Measurements from ENCODE around the gene CROCC2. TPM values are rescaled to one million over a fixed set of nuclear protein-coding genes. Genes with fewer than 3 reads are reported as not detected.
A peak's percentile ranks its signal among the peaks of the same experiment; 100 is the strongest.

The CROCC2 gene
- total RNA-seq, 4 donors from 2014 or later = 0.27 to 0.83 TPM; not detected in 2

- Histone ChIP-seq H3K9me3 (no peaks in the 10 kb centered on the region), H3K4me1 (peaks cover 0 to 10% (median 0%) of the 10 kb centered on the region in 4 donors), H3K4me3 (no peak overlapping the region), H3K27ac (no peak overlapping the region), H3K36me3 (no peaks in the 10 kb centered on the region), H3K27me3 (no peaks in the 10 kb centered on the region)
- TF ChIP-seq, protein P1, sequence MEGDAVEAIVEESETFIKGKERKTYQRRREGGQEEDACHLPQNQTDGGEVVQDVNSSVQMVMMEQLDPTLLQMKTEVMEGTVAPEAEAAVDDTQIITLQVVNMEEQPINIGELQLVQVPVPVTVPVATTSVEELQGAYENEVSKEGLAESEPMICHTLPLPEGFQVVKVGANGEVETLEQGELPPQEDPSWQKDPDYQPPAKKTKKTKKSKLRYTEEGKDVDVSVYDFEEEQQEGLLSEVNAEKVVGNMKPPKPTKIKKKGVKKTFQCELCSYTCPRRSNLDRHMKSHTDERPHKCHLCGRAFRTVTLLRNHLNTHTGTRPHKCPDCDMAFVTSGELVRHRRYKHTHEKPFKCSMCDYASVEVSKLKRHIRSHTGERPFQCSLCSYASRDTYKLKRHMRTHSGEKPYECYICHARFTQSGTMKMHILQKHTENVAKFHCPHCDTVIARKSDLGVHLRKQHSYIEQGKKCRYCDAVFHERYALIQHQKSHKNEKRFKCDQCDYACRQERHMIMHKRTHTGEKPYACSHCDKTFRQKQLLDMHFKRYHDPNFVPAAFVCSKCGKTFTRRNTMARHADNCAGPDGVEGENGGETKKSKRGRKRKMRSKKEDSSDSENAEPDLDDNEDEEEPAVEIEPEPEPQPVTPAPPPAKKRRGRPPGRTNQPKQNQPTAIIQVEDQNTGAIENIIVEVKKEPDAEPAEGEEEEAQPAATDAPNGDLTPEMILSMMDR (IDR thresholded peaks at IDR 0.05) = peak in 5 of 6 experiments; percentile 12 to 43 (median 40)
- no peak for TF ChIP-seq POLR2A (IDR thresholded peaks at IDR 0.05)
- DNase-seq = peak in 1 of 3 donors; percentile 50
Measured at GRCh38 chr2:240983361-240983995, 77.3 kb downstream of the CROCC2 start.

- peak in 1 of 3 donors; percentile 41 for DNase-seq
- Histone ChIP-seq H3K36me3 (no peaks in the 10 kb centered on the region), H3K4me1 (peaks cover 0 to 10% (median 0%) of the 10 kb centered on the region in 4 donors), H3K27me3 (no peaks in the 10 kb centered on the region), H3K4me3 (no peak overlapping the region), H3K27ac (no peak overlapping the region), H3K9me3 (no peaks in the 10 kb centered on the region)
- no peak for TF ChIP-seq POLR2A (IDR thresholded peaks at IDR 0.05)
- TF ChIP-seq, protein P1 (IDR thresholded peaks at IDR 0.05) = no peak
Measured at GRCh38 chr2:240983996-240984498, 77.9 kb downstream of the CROCC2 start.

DNA sequence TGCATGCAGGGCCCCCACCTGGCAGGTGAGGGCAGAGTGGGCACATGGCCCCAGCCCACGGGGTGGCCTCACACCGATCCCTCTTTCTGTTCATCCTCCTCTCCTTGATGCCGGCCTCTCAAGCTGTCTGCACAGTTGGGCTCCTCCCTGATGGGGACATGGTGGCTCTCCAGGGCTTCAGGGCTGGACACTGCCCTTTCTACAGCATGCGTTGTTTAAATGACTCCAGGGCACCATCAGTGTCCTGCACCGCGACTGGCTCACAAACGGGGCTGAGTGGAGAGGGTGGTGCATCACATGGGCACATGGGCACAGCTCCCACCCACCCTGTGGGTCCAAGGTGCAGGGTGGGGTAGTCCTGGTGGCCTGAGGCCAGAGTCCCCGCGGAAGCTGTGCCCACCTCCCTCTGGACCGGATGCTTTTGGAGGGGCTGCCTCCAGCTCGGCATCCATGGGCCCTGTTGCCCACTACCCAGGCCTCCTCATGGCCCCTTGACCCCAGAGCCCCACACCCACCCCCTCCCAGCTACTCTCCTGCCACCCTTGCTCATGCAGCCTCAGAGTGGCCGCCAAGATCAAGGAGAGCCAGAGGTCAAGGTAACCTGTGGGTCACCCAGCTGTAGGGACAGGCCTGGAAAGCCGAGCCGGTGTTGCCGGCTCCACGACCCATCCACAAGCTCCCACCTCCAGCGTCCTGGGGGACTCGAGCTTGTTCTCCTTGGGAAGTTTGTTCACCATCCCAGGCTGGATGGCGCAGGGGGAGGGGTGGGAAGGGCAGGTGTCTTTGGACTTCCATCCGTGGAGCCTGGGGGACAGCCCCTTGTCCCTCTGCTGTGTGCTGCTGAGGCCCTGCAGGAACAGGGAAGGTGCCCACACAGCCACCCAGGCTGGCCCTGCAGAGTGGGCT lies 80.0 kb downstream of the CROCC2 start:
- H3K27ac ChIP-seq = no peak overlapping the region
- peak in 1 of 3 donors; percentile 38 for DNase-seq
- H3K36me3 ChIP-seq = no peaks in the 10 kb centered on the region
- H3K27me3 ChIP-seq = no peaks in the 10 kb centered on the region
- no peaks in the 10 kb centered on the region for H3K9me3 ChIP-seq
- no peak overlapping the region for H3K4me3 ChIP-seq
- H3K4me1 ChIP-seq = peaks cover 0 to 13% (median 0%) of the 10 kb centered on the region in 4 donors
- TF ChIP-seq POLR2A (IDR thresholded peaks at IDR 0.05) = no peak
- TF ChIP-seq, protein P1 (IDR thresholded peaks at IDR 0.05) = no peak

DNA sequence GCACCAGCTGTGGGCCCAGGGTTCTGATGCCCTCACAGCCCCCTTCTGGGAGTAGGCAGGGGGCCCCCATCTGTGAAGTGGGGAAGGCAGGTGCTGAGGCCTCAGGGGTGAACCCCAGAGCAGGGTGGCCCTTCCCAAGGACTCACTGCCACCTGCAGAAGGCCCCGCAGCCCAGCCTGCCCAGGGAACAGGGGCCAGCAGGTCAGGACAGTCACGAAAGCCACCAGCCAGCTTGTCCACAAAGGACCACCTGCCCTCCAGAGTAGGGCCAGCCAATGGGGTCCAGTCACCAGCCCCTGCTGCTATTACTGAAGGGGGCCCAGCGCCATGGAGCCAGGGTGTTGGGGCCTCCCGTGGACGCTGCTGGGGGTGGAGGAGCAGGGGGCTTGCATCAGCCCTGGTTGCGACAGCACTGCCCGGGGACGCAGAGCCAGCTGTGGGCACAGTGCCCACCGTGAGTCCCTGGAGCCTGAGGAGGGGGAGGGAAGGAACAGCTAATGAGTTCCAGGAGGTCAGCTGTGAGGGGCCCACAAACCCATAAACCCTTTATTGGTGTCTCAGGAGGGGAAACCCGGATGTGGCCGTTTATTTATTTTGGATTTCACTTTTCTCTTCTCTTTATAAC lies 80.8 kb downstream of the CROCC2 start:
- Histone ChIP-seq H3K36me3 (no peaks in the 10 kb centered on the region), H3K27ac (peak overlapping the region in 1 of 4 donors; percentile 32), H3K9me3 (no peaks in the 10 kb centered on the region), H3K27me3 (no peaks in the 10 kb centered on the region), H3K4me1 (peaks cover 0 to 18% (median 0%) of the 10 kb centered on the region in 4 donors), H3K4me3 (no peak overlapping the region)
- DNase-seq = peak in 1 of 3 donors; percentile 51
- TF ChIP-seq POLR2A (IDR thresholded peaks at IDR 0.05) = no peak
- TF ChIP-seq, protein P1 (IDR thresholded peaks at IDR 0.05) = no peak

- H3K27me3 ChIP-seq = no peaks in the 10 kb centered on the region
- H3K4me3 ChIP-seq = no peak overlapping the region
- H3K36me3 ChIP-seq = no peaks in the 10 kb centered on the region
- H3K4me1 ChIP-seq = peaks cover 0 to 24% (median 0%) of the 10 kb centered on the region in 4 donors
- DNase-seq = peak in 1 of 3 donors; percentile 34
- no peaks in the 10 kb centered on the region for H3K9me3 ChIP-seq
- TF ChIP-seq POLR2A (IDR thresholded peaks at IDR 0.05) = no peak
- TF ChIP-seq, protein P1 (IDR thresholded peaks at IDR 0.05) = no peak
- H3K27ac ChIP-seq = no peak overlapping the region
Measured at GRCh38 chr2:240987588-240987987, 81.5 kb downstream of the CROCC2 start.

All from Peyer's patch (tissue), 4 donors.